GM06990 (cell line): ENCODE data around the gene GABARAP.
A peak's percentile ranks its signal among the peaks of the same experiment; 100 is the strongest.

Experiments used
- DNase-seq: peaks from one replicate; pipeline ENCODE4 v3.0.0-alpha.2; 2011; ENCODE audit not compliant: insufficient read length; ENCODE audit errors: extremely low read depth
- H3K27me3 ChIP-seq: replicated peaks from 2 replicates; pipeline ENCODE4 v1.6.0; 2011; ENCODE audit warnings: low read length; ENCODE audit not compliant: control insufficient read depth, insufficient read depth
- H3K36me3 ChIP-seq: 2 replicates; pipeline ENCODE4 v1.5.1; 2011; ENCODE audit warnings: low read length; ENCODE audit not compliant: control insufficient read depth, insufficient read depth
- H3K4me3 ChIP-seq: replicated peaks from 2 replicates; pipeline ENCODE4 v1.5.1; 2011; ENCODE audit warnings: low read depth, mild to moderate bottlenecking, control low read depth, low read length
- TF ChIP-seq, protein P1 (sequence below): IDR thresholded peaks from 2 replicates; pipeline ENCODE4 v1.5.1; 2011; ENCODE audit warnings: low read length, control low read depth, mild to moderate bottlenecking, inconsistent platforms; ENCODE audit not compliant: insufficient read depth, poor library complexity, severe bottlenecking

Gene GABARAP

DNA sequence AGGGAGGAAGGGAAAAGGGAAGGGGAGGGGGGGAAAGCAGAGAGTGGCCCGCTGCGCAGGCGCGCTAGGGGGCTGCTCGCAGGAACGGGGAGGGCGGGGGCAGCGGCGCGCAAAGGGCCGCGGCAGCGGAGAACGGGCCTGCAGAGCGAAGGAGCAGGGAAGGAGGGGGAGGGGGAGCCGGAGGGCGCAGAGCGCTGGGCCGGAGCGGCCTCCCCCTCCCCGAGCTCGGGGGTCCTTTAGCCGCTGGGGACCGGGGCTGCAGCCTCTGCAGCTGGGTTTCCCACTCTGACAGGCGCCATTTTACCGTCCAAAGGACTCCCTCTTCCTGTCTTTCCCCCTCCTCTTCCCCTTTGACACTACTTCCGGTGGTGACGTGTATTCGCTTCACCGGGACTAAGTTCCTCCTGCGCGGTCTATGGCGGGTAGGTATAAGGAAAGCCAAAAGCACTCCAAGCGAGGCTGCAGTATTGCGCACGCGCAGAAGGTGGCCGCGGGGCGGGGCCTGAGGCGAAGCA, 9.5 kb upstream of the GABARAP start, which contains the start of gene CTDNEP1:
Gene CTDNEP1, minus strand, starts transcription at position 74 of the 515 bp plus-strand sequence. CDS start 438 bp downstream, outside the sequence.
- TF ChIP-seq, protein P1, sequence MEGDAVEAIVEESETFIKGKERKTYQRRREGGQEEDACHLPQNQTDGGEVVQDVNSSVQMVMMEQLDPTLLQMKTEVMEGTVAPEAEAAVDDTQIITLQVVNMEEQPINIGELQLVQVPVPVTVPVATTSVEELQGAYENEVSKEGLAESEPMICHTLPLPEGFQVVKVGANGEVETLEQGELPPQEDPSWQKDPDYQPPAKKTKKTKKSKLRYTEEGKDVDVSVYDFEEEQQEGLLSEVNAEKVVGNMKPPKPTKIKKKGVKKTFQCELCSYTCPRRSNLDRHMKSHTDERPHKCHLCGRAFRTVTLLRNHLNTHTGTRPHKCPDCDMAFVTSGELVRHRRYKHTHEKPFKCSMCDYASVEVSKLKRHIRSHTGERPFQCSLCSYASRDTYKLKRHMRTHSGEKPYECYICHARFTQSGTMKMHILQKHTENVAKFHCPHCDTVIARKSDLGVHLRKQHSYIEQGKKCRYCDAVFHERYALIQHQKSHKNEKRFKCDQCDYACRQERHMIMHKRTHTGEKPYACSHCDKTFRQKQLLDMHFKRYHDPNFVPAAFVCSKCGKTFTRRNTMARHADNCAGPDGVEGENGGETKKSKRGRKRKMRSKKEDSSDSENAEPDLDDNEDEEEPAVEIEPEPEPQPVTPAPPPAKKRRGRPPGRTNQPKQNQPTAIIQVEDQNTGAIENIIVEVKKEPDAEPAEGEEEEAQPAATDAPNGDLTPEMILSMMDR, result no peak
- Histone ChIP-seq H3K27me3 (no peaks in the 10 kb centered on the region), H3K36me3 (peaks cover 10% of the 10 kb centered on the region), H3K4me3 (peak within 1 kb of the TSS; percentile 92)
- peak; percentile 99 for DNase-seq

DNA sequence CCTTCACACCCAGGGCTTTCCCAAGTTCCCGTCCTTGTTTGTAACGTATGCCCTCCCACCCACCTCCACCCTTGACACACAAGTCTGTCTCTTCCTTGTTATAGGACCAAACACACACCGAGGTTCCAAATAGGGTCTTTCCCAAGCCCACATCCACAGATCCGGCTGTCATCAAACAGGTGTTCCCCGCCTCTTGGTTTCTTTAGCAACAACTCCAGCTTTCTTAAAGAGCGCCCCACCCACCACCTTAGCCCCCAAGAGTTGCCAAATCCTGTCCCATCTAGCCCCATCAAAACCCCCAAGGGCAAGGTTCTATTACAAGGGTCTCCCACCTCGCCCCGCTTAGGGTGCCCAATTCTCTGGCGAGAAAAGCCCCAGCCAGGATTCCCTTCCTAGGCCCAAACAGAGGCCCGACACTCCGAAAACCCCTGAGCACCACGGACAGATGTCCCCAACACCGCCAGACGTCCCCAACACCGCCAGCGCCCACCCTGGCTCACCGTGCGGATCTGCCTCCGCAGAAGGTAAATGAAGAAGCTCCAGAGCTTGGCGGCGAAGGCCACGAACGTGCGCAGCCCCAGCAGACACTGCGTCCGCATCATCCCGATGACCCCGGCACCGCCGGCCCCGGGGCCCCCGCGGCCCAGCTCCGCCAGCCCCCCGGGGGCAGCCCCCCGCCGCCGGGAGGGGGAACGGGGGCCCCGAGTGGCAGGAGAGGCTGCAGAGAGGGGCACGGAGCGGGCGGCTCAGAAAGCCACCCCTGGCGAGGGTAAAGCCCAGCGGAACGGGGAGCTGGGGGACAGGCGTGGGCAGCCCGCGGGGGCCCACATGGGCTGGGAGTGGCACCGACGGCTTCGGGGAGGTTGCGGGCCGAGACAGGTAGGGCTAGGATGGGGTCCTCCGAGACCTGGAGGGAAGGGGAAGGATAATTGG, 8.7 kb upstream of the GABARAP start:
- peak overlapping the region; percentile 92 for H3K4me3 ChIP-seq
- TF ChIP-seq, protein P1, result no peak
- no peaks in the 10 kb centered on the region for H3K27me3 ChIP-seq
- H3K36me3 ChIP-seq, result peaks cover 10% of the 10 kb centered on the region
- DNase-seq, result no peak

DNA sequence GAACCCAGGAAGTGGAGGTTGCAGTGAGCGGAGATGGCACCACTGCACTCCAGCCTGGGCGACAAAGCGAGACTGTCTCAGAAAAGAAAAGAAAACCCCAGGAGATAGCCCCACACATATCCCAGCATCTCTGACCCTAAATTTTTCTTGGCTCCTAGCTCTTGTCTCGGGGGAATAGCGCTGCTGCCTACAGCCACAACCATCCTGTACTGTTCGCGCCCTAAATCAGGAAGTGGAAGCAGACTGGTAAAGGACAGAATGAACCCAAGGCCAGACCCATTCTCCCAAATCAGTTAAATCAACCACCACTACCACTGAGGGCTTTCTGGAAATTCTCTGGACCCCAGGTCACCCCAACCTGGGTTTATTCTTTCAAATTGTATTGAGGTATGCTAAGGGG, 7.6 kb upstream of the GABARAP start:
- no peaks in the 10 kb centered on the region for H3K27me3 ChIP-seq
- TF ChIP-seq, protein P1, result no peak
- no peak for DNase-seq
- H3K36me3 ChIP-seq, result peaks cover 9% of the 10 kb centered on the region
- H3K4me3 ChIP-seq, result peak overlapping the region; percentile 92

DNA sequence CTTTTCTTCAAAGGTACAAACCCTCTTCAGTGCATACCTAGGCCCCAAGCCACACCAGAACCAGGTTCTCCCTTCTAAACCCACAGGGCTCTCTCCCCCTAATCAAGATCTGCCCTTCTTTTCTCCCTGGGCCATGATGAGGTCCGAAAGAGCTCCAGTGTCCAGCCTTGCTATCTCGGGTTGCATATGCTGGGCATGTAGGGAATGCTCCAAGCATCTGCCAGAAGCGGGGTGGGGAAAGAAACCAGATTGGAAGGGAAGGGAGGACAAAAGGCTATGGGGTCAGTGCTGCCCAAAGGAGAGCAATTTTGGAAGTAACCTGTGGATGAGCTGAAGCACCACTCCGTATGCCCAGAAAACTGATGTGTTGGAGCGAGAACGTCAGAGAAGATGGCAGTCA, 7.0 kb upstream of the GABARAP start:
- peak overlapping the region; percentile 92 for H3K4me3 ChIP-seq
- no peaks in the 10 kb centered on the region for H3K27me3 ChIP-seq
- TF ChIP-seq, protein P1, result no peak
- peaks cover 5% of the 10 kb centered on the region; the same call in 1 of the 2 replicates for H3K36me3 ChIP-seq
- no peak for DNase-seq

DNA sequence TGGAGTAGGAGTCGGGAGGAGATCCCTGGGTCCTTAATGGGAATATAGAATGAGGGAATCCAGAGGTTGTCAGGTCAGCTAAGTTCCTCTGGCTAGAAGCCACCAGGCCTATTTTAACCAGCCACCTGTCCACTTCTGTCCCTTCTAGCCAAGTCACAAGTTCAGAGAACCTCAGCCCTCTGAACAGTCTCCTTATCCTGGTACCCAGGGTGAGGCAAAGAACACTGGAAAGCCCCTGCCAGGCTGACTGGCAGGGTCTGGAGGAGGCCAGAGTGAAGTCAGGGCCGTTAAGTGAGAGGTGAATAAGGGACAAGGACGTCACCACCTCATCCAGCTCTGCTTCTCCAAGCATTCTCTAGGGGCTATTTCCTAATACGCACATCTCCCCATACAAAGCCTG, 6.5 kb upstream of the GABARAP start:
- peak overlapping the region; percentile 92 for H3K4me3 ChIP-seq
- no peaks in the 10 kb centered on the region for H3K27me3 ChIP-seq
- DNase-seq, result no peak
- H3K36me3 ChIP-seq, result peaks cover 5% of the 10 kb centered on the region; the same call in 1 of the 2 replicates
- TF ChIP-seq, protein P1, result no peak
